Measurements from ENCODE around the gene TNPO3. TPM values are rescaled to one million over a fixed set of nuclear protein-coding genes. Genes with fewer than 3 reads are reported as not detected.

TNPO3 gene
- total and polyA plus RNA-seq, 2 of the 4 experiments (the other 2 are of a cell fraction), result 24.2 to 77.2 TPM

GRCh38 chr7:129006636-129007414 lies 48.1 kb downstream of the TNPO3 start:
- DNase-seq, result peak; percentile 37
- Histone ChIP-seq H3K56ac (ENCODE audit: extremely low read depth, insufficient read depth, low read length) (no peak overlapping the region), H4K5ac (ENCODE audit: low read depth, low read length) (no peak overlapping the region), H3K36me3 (ENCODE audit: control insufficient read depth, insufficient read depth, low read length) (peaks cover 6% of the 10 kb centered on the region), H2AK5ac (ENCODE audit: low read depth, low read length) (no peak overlapping the region), H3K27ac (ENCODE audit: insufficient read depth, low read length) (no peak overlapping the region), H2BK15ac (ENCODE audit: low read depth, low read length) (no peak overlapping the region), H3K79me1 (ENCODE audit: low read depth in 1 of 2, low read length in 2 of 2) (peaks cover 12 to 19% of the 10 kb centered on the region in 2 experiments), H3K4me2 (ENCODE audit: low read depth, low read length) (no peak overlapping the region), H3K4me3 (ENCODE audit: insufficient read depth, low read depth, low read length) (no peak overlapping the region), H3K9me3 (ENCODE audit: control insufficient read depth, insufficient read depth, low read length) (no peaks in the 10 kb centered on the region), H4K8ac (ENCODE audit: low read depth in 2 of 2, low read length in 2 of 2) (no peak overlapping the region), H3K18ac (ENCODE audit: low read depth, low read length) (no peak overlapping the region), H2AFZ (replicated peaks; ENCODE audit: low read length, poor library complexity) (no peak overlapping the region), H3K4ac (ENCODE audit: low read depth, low read length) (no peak overlapping the region), H2BK20ac (ENCODE audit: low read depth, low read length) (no peak overlapping the region), H3K9me1 (ENCODE audit: insufficient read depth, low read length) (peaks cover 3% of the 10 kb centered on the region; the same call in 1 of the 2 replicates), H2BK5ac (ENCODE audit: low read depth, low read length, poor library complexity, severe bottlenecking) (no peak overlapping the region), H3K9ac (ENCODE audit: low read depth, low read length) (no peak overlapping the region), H4K20me1 (ENCODE audit: insufficient read depth, low read length) (no peaks in the 10 kb centered on the region; the same call in 1 of the 2 replicates), H2BK120ac (ENCODE audit: low read depth, low read length) (no peak overlapping the region), H4K91ac (ENCODE audit: insufficient read depth, low read depth, low read length) (no peak overlapping the region), H2AK9ac (replicated peaks; ENCODE audit: low read depth, low read length, poor library complexity) (no peak overlapping the region), H3K14ac (replicated peaks; ENCODE audit: low read depth, low read length) (no peak overlapping the region), H3K4me1 (ENCODE audit: control insufficient read depth, insufficient read depth, low read length) (no peaks in the 10 kb centered on the region), H3K23ac (ENCODE audit: low read depth, low read length) (no peak overlapping the region), H3K27me3 (ENCODE audit: control insufficient read depth, insufficient read depth, low read length) (no peaks in the 10 kb centered on the region)
- CTCF ChIA-PET, result interaction anchor here (1.3 to 1.4 kb wide), 2 partner anchors 9 to 14 kb away, joined by 3 to 5 read pairs; no protein-coding TSS in a partner anchor
- TF ChIP-seq MXI1 (IDR thresholded peaks at IDR 0.05; ENCODE audit: borderline replicate concordance, low read depth, low read length) (no peak), ELK1 (IDR thresholded peaks at IDR 0.05; ENCODE audit: borderline replicate concordance, low read depth, low read length) (no peak), CHD1 (IDR thresholded peaks at IDR 0.05; ENCODE audit: low read depth, low read length) (no peak), BHLHE40 (IDR thresholded peaks at IDR 0.05; ENCODE audit: low read depth, low read length) (no peak), CEBPB (IDR thresholded peaks at IDR 0.05; ENCODE audit: low read depth, low read length) (no peak), NFE2L2 (IDR thresholded peaks at IDR 0.05; ENCODE audit: low read depth, low read length) (no peak), RAD21 (IDR thresholded peaks at IDR 0.05; ENCODE audit: low read length) (no peak), MAZ (IDR thresholded peaks at IDR 0.05; ENCODE audit: borderline replicate concordance, low read depth, low read length) (no peak)
- peak; percentile 46; the same call in 1 of the 2 replicates for ATAC-seq (ENCODE audit: low read depth)
- BruUV-seq (replicated peaks), result no TSS peak
- POLR2A ChIA-PET (ENCODE audit: unreplicated experiment), result no interaction called here
- dilution Hi-C loops (cut with HindIII; ENCODE audit: low sequenced_read_pairs, unreplicated experiment) (no loop called here), intact Hi-C loops (cut with micrococcal nuclease) (loop anchor here (5.0 kb wide), 1 partner anchor 35 kb away; no protein-coding TSS in a partner anchor), in situ Hi-C loops (cut with MboI; ENCODE audit: low sequenced_read_pairs) (no loop called here)
- WGBS, 2 experiments (ENCODE audit: extremely low coverage in 2 of 2, insufficient read length in 1 of 2), result no CpG with 5 or more reads among the region's 3 CpGs
